Measurements from ENCODE around the gene MCTP1. TPM values are rescaled to one million over a fixed set of nuclear protein-coding genes. Genes with fewer than 3 reads are reported as not detected.

MCTP1 gene
- total RNA-seq, 1 experiment from 2014 or later = 0.44 TPM

DNA sequence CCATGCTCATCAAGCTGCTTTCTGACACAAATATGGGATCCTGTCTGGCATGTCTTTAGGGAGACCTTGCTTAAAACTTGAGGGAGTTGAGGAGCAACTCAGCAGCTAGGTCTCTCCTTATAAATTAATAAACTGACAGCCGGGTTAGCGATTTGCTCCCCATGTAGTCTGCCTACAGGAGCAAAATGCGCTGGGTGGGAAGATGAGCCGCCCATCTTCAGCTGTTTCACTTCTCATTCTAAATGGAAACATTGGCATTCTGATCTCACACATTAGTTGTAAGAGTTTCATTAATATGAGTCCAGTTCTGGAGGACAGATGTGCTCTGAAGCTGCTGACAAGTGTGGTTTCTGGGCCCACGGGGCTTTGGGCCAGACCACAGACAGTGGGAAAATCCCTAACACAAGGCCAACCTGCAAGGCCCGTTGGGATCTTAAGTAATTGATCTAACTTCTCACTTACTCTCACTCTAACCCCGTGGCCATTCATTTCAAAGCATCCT, 197.0 kb downstream of the MCTP1 start:
- Histone ChIP-seq H3K27ac (ENCODE audit: low read depth, low read length) (no peak overlapping the region), H3K9me2 (ENCODE audit: insufficient read depth) (no peaks in the 10 kb centered on the region), H3K27me3 (ENCODE audit: insufficient read depth, low read length) (no peaks in the 10 kb centered on the region), H3K4me2 (ENCODE audit: low read length) (no peak overlapping the region), H3K79me2 (ENCODE audit: insufficient read depth, low read length) (no peaks in the 10 kb centered on the region), H3K36me3 (ENCODE audit: control insufficient read depth in 1 of 2, insufficient read depth in 2 of 2, low read length in 2 of 2) (no peaks in the 10 kb centered on the region), H3K4me1 (ENCODE audit: control insufficient read depth in 1 of 2, insufficient read depth in 2 of 2, low read length in 2 of 2) (no peaks in the 10 kb centered on the region), H3K4me3 (replicated peaks in 1 of 2; ENCODE audit: low read depth in 1 of 2, low read length in 2 of 2) (no peak overlapping the region), H3K9ac (ENCODE audit: low read length) (no peak overlapping the region), H2AFZ (ENCODE audit: low read depth, low read length, poor library complexity, severe bottlenecking) (no peak overlapping the region), H3K9me3 (ENCODE audit: control insufficient read depth in 1 of 2, insufficient read depth in 1 of 2, low read depth in 1 of 2, low read length in 2 of 2) (no peaks in the 10 kb centered on the region), H4K20me1 (ENCODE audit: insufficient read depth) (no peaks in the 10 kb centered on the region)
- no peak for TF ChIP-seq SRF (IDR thresholded peaks at IDR 0.05; ENCODE audit: low read depth)
- no peak for TF ChIP-seq POLR2A (IDR thresholded peaks at IDR 0.05; ENCODE audit: borderline replicate concordance, extremely low read depth, insufficient read depth, insufficient read length)
- no peak for TF ChIP-seq YY1 (IDR thresholded peaks at IDR 0.05; ENCODE audit: extremely low read depth, insufficient replicate concordance, low read depth, low read length)
- no peak for TF ChIP-seq ELF1 (IDR thresholded peaks at IDR 0.05; ENCODE audit: borderline replicate concordance, low read depth)
- TF ChIP-seq SP1 (IDR thresholded peaks at IDR 0.05; ENCODE audit: low read depth) = no peak
- TF ChIP-seq CBX3 (IDR thresholded peaks at IDR 0.05; ENCODE audit: low read depth) = no peak
- no peak for TF ChIP-seq TCF7L2 (IDR thresholded peaks at IDR 0.05; ENCODE audit: borderline replicate concordance, extremely low read depth, insufficient read depth, insufficient read length)
- no peak for TF ChIP-seq ATF3 (IDR thresholded peaks at IDR 0.05)
- TF ChIP-seq ZFX (IDR thresholded peaks at IDR 0.05) = no peak
- TF ChIP-seq, protein P1, sequence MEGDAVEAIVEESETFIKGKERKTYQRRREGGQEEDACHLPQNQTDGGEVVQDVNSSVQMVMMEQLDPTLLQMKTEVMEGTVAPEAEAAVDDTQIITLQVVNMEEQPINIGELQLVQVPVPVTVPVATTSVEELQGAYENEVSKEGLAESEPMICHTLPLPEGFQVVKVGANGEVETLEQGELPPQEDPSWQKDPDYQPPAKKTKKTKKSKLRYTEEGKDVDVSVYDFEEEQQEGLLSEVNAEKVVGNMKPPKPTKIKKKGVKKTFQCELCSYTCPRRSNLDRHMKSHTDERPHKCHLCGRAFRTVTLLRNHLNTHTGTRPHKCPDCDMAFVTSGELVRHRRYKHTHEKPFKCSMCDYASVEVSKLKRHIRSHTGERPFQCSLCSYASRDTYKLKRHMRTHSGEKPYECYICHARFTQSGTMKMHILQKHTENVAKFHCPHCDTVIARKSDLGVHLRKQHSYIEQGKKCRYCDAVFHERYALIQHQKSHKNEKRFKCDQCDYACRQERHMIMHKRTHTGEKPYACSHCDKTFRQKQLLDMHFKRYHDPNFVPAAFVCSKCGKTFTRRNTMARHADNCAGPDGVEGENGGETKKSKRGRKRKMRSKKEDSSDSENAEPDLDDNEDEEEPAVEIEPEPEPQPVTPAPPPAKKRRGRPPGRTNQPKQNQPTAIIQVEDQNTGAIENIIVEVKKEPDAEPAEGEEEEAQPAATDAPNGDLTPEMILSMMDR (IDR thresholded peaks at IDR 0.05 in 2 of 3, conservative IDR thresholded peaks at IDR 0.05 in 1 of 3; ENCODE audit: borderline replicate concordance in 1 of 3, insufficient read depth in 1 of 3, low read depth in 2 of 3, low read length in 2 of 3) = no peak
- no peak for TF ChIP-seq SIN3A (IDR thresholded peaks at IDR 0.05; ENCODE audit: low read depth)
- no peak for TF ChIP-seq REST (IDR thresholded peaks at IDR 0.05; ENCODE audit: low read depth)
- no peak for TF ChIP-seq JUND (IDR thresholded peaks at IDR 0.05)
- no peak for TF ChIP-seq EZH2phosphoT487 (IDR thresholded peaks at IDR 0.05; ENCODE audit: borderline replicate concordance)
- DNase-seq (ENCODE audit: low read depth, low spot score) (no peak), ATAC-seq (no peak)
- no TSS peak for BruUV-seq (replicated peaks)
- CTCF ChIA-PET = no interaction called here
- intact Hi-C loops (cut with micrococcal nuclease) = no loop called here
- RAD21 ChIA-PET (ENCODE audit: low non-redundant PET in 1 of 2, low total read pairs in 2 of 2, uncharacterized antibody in 2 of 2, unreplicated experiment in 2 of 2) = no interaction called here
- POLR2A ChIA-PET = no interaction called here

Data from HCT116 (cell line).